D721Med (cell line): ENCODE results near the gene RALGPS2.

Experiments
- DNase-seq: peaks from one replicate; pipeline ENCODE4 v3.0.0; 2011; ENCODE audit warnings: low spot score; ENCODE audit not compliant: insufficient read length
- FAIRE-seq: peaks from 2 replicates; lab custom pipeline; 2011; peaks lifted over from hg19 to GRCh38; lab: Jason Lieb, UNC
- CTCF ChIP-seq: IDR thresholded peaks from 2 replicates; pipeline ENCODE4 v1.5.1; 2012; ENCODE audit warnings: mild to moderate bottlenecking, control low read depth; ENCODE audit not compliant: insufficient read depth; ENCODE audit errors: missing control alignments

The RALGPS2 gene

GRCh38 chr1:178960482-178961240 lies 235.6 kb downstream of the RALGPS2 start:
- no peak for TF ChIP-seq CTCF
- no peak for FAIRE-seq
- DNase-seq = no peak

GRCh38 chr1:178961331-178961730 lies 236.3 kb downstream of the RALGPS2 start:
- DNase-seq (no peak), FAIRE-seq (no peak)
- TF ChIP-seq CTCF = no peak

DNA sequence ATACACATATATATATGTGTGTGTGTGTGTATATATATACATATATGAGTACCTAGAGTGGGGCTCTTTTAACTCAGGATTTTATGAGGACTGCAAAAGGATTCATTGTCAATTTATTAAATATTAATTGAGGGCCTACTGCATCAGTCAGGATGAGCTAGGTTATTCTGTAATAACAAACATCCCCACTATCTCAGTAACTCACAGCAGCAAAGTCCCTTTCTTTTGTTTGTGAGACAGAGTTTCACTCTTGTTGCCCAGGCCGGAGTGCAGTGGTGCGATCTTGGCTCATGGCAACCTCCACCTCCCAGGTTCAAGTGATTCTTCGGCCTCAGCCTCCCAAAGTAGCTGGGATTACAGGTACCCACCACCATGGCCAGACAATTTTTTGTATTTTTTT lies 236.8 kb downstream of the RALGPS2 start:
- FAIRE-seq = no peak
- TF ChIP-seq CTCF = no peak
- DNase-seq = no peak

GRCh38 chr1:178962853-178963711 lies 238.0 kb downstream of the RALGPS2 start:
- FAIRE-seq = no peak
- no peak for TF ChIP-seq CTCF
- DNase-seq = no peak

GRCh38 chr1:178964469-178965330 lies 239.7 kb downstream of the RALGPS2 start:
- no peak for FAIRE-seq
- TF ChIP-seq CTCF = no peak
- no peak for DNase-seq

- FAIRE-seq (no peak), DNase-seq (no peak)
- no peak for TF ChIP-seq CTCF
Measured at GRCh38 chr1:178966312-178966711, 241.3 kb downstream of the RALGPS2 start.
